NB4 (cell line): ENCODE measurements around the gene PXT1.

Experiments
- MYC ChIP-seq: IDR thresholded peaks from 2 replicates; pipeline ENCODE4 v1.6.1; 2011; ENCODE audit warnings: low read depth, low read length
- POLR2A ChIP-seq: IDR thresholded peaks from 2 replicates; pipeline ENCODE4 v1.6.1; 2011; ENCODE audit warnings: mild to moderate bottlenecking; ENCODE audit not compliant: insufficient read length; ENCODE audit errors: extremely low read depth
- TF ChIP-seq, protein P1 (sequence below): IDR thresholded peaks from one replicate; pipeline ENCODE4 v1.5.1; 2012; ENCODE audit warnings: low read depth, low read length

DNA sequence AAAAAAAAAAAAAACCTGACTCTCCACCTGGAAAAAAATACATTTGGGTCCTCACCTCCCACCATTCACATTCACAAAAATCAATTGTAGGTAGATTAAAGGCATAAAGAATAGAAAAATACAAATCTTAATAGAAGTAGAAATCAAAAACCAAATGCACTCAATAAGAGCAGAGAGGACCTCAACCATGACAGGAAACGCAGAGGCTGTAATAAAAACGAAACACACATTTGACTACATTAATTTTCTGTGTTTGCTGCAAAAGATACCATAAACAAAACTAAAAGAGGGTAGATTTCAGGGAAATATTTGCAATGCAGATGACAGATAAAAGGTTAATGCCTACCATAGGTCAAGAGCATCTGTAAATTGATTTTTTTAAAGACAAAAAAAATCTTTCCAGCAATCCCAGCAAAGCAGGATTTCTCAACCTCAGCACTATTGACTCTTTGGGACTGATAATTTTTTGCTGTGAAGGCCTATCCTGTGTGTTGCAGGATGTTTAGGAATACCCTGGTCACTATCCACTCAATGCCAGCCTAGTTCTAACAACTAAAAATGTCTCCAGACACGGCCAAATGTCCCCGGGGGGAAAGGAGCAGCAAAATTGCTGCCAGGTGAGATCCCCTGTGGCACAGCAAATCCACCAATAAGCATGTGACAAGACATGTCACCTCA is 64.3 kb downstream of the PXT1 start:
- TF ChIP-seq, protein P1, sequence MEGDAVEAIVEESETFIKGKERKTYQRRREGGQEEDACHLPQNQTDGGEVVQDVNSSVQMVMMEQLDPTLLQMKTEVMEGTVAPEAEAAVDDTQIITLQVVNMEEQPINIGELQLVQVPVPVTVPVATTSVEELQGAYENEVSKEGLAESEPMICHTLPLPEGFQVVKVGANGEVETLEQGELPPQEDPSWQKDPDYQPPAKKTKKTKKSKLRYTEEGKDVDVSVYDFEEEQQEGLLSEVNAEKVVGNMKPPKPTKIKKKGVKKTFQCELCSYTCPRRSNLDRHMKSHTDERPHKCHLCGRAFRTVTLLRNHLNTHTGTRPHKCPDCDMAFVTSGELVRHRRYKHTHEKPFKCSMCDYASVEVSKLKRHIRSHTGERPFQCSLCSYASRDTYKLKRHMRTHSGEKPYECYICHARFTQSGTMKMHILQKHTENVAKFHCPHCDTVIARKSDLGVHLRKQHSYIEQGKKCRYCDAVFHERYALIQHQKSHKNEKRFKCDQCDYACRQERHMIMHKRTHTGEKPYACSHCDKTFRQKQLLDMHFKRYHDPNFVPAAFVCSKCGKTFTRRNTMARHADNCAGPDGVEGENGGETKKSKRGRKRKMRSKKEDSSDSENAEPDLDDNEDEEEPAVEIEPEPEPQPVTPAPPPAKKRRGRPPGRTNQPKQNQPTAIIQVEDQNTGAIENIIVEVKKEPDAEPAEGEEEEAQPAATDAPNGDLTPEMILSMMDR, result no peak
- TF ChIP-seq POLR2A, result no peak
- TF ChIP-seq MYC, result no peak
